Right renal cortex interstitium (tissue), 3 donors: ENCODE data around the gene C12orf60. TPM values are rescaled to one million over a fixed set of nuclear protein-coding genes. Genes with fewer than 3 reads are reported as not detected.
"Not testable (repeated sequence)": the region's sequence is repeated elsewhere in the genome, so short reads cannot be mapped to it uniquely, and the experiment has no call there.

Experiments used
- DNase-seq, 3 donors: peaks; one replicate each; pipeline ENCODE4 v3.0.0-alpha.2; 2013; ENCODE audit warnings: low read depth in 3 of 3, low spot score in 2 of 3
- polyA plus RNA-seq, 3 donors: library from polyadenylated mRNA; unstranded; fragments of 120-200 nt; gene quantifications; one replicate each; pipeline ENCODE4 v1.2.1, GENCODE V29; 2013; ENCODE audit not compliant: insufficient read length in 3 of 3

The C12orf60 gene
- 1 to 10 TPM; 5.2 to 6.2 (median 5.4) TPM for polyA plus RNA-seq

GRCh38 chr12:14803011-14803829, at the start of gene C12orf60, which contains the start of gene WBP11:
C12orf60 (plus strand) TSS chr12:14803670; CDS start chr12:14822936, 19,266 bp downstream.
WBP11 (minus strand) TSS chr12:14803478; CDS start chr12:14801383, 2,095 bp downstream.
- DNase-seq: peak; percentile 97 to 98 (median 97)

- no peak for DNase-seq
Observed at GRCh38 chr12:14756334-14757143, 46.9 kb upstream of the C12orf60 start.

- not testable (repeated sequence) for DNase-seq
Observed at GRCh38 chr12:14759711-14760280, 43.7 kb upstream of the C12orf60 start.

- no peak for DNase-seq
Observed at GRCh38 chr12:14765398-14765797, 38.1 kb upstream of the C12orf60 start.

GRCh38 chr12:14766020-14766419, 37.5 kb upstream of the C12orf60 start:
- not testable (repeated sequence) for DNase-seq

GRCh38 chr12:14766649-14767215, 36.7 kb upstream of the C12orf60 start:
- DNase-seq: no peak

GRCh38 chr12:14767617-14768016, 35.9 kb upstream of the C12orf60 start:
- no peak for DNase-seq

- DNase-seq: no peak
Observed at GRCh38 chr12:14768823-14769405, 34.6 kb upstream of the C12orf60 start.

GRCh38 chr12:14769466-14769968, 34.0 kb upstream of the C12orf60 start:
- DNase-seq: no peak

GRCh38 chr12:14769969-14770495, 33.4 kb upstream of the C12orf60 start:
- DNase-seq: peak; percentile 69 to 75 (median 73)

- peak; percentile 94 to 98 (median 97) for DNase-seq
Observed at GRCh38 chr12:14770496-14771461, 32.7 kb upstream of the C12orf60 start.

- no peak for DNase-seq
Observed at GRCh38 chr12:14771651-14772137, 31.8 kb upstream of the C12orf60 start.

GRCh38 chr12:14772946-14773345, 30.5 kb upstream of the C12orf60 start:
- no peak for DNase-seq

GRCh38 chr12:14773685-14774073, 29.8 kb upstream of the C12orf60 start:
- peak in 1 of 3 donors; percentile 52 for DNase-seq

GRCh38 chr12:14774074-14774905, 29.2 kb upstream of the C12orf60 start:
- peak; percentile 94 to 96 (median 96) for DNase-seq

GRCh38 chr12:14774906-14775635, 28.4 kb upstream of the C12orf60 start:
- DNase-seq: peak in 1 of 3 donors; percentile 47

- DNase-seq: no peak
Observed at GRCh38 chr12:14775636-14775980, 27.9 kb upstream of the C12orf60 start.
